HepG2 (cell line): ENCODE measurements around the gene LAMP1. TPM values are rescaled to one million over a fixed set of nuclear protein-coding genes. Genes with fewer than 3 reads are reported as not detected.

Source experiments
- ATAC-seq: fragments of 200-7000 bp; cut with Tn5 transposase; 3 replicates; pipeline ENCODE4 v1.9.1; 2020; ENCODE audit warnings: mild to moderate bottlenecking, moderate library complexity
- BruUV-seq: library from RNA; stranded (reverse); fragments of 400-500 nt; replicated peaks from 2 replicates; lab custom pipeline; 2021; lab: Mats Ljungman, UMichigan
- CTCF ChIA-PET: fragments of 300-600 bp; formaldehyde crosslinking; extraction: SDS; loops from one replicate; lab custom pipeline; 2021; ENCODE audit warnings: low total read pairs, inconsistent platforms, low intra/inter-chr PET ratio; lab: Yijun Ruan, JAX
- POLR2A ChIA-PET: fragments of 350-600 bp; sonication (Branson Sonifier 250); formaldehyde crosslinking; loops from one replicate; lab custom pipeline; 2020; ENCODE audit warnings: antibody characterized with exemption, inconsistent platforms; lab: Yijun Ruan, JAX
- DNase-seq: peaks from one replicate; pipeline ENCODE4 v3.0.0-alpha.2; 2015; ENCODE audit warnings: low spot score
- FAIRE-seq: peaks from 3 replicates; lab custom pipeline; 2011; peaks lifted over from hg19 to GRCh38; lab: Jason Lieb, UNC
- H2AFZ ChIP-seq: one replicate; pipeline ENCODE4 v1.6.1; 2011; ENCODE audit warnings: low read length, inconsistent platforms
- H3K27ac ChIP-seq: fragments of 300-600 bp; 3 replicates; pipeline ENCODE4 v1.8.0; 2011; ENCODE audit warnings: mixed run types, mild to moderate bottlenecking, mixed read lengths, low read length, inconsistent platforms; ENCODE audit not compliant: insufficient read depth; ENCODE audit errors: extremely low read length
- H3K27me3 ChIP-seq, 2 experiments: fragments of 200-600 bp in 1 of 2; 2 replicates in 1 of 2; 3 replicates in 1 of 2; pipeline versions ENCODE4 v1.6.0 to v1.8.0; 2011; ENCODE audit warnings: low read length in 2 of 2, mild to moderate bottlenecking in 2 of 2, moderate library complexity in 2 of 2, inconsistent platforms in 1 of 2; ENCODE audit not compliant: insufficient read depth in 2 of 2, control insufficient read depth in 1 of 2
- H3K36me3 ChIP-seq, 2 experiments: fragments of 200-600 bp in 1 of 2; replicated peaks in 1 of 2; 2 replicates in 1 of 2; 3 replicates in 1 of 2; pipeline versions ENCODE4 v1.5.1 to v1.8.0; 2011; ENCODE audit warnings: low read length in 2 of 2, inconsistent platforms in 1 of 2; ENCODE audit not compliant: insufficient read depth in 2 of 2, control insufficient read depth in 1 of 2
- H3K4me1 ChIP-seq: 2 replicates; pipeline ENCODE4 v1.5.1; 2012; ENCODE audit warnings: low read length, inconsistent platforms; ENCODE audit not compliant: insufficient read depth
- H3K4me2 ChIP-seq: 2 replicates; pipeline ENCODE4 v1.6.0; 2011; ENCODE audit warnings: low read depth, low read length, inconsistent platforms
- H3K4me3 ChIP-seq, 3 experiments: fragments of 200-600 bp in 1 of 3; sonication (generic), shearing (Covaris generic) in 1 of 3; replicated peaks in 1 of 3; 2 replicates each; pipeline ENCODE4 v1.5.1; 2011 to 2016; ENCODE audit warnings: low read length in 3 of 3, inconsistent platforms in 2 of 3, low read depth in 2 of 3, mild to moderate bottlenecking in 2 of 3, control low read depth in 1 of 3, mixed read lengths in 1 of 3; ENCODE audit not compliant: insufficient read depth in 1 of 3
- H3K79me2 ChIP-seq: one replicate; pipeline ENCODE4 v1.6.1; 2011; ENCODE audit warnings: low read length, inconsistent platforms; ENCODE audit not compliant: insufficient read depth
- H3K9ac ChIP-seq: 2 replicates; pipeline ENCODE4 v1.6.0; 2011; ENCODE audit warnings: mild to moderate bottlenecking, low read depth, low read length, inconsistent platforms; ENCODE audit not compliant: insufficient read depth
- H3K9me3 ChIP-seq: 2 replicates; pipeline ENCODE4 v1.5.1; 2012; ENCODE audit warnings: mild to moderate bottlenecking, low read length
- H4K20me1 ChIP-seq: 2 replicates; pipeline ENCODE4 v1.6.0; 2011; ENCODE audit warnings: inconsistent platforms, mild to moderate bottlenecking, low read length, moderate library complexity; ENCODE audit not compliant: insufficient read depth
- AFF4 ChIP-seq: sonication (generic); formaldehyde crosslinking; IDR thresholded peaks from 2 replicates; pipeline ENCODE4 v1.4.0; 2020; ENCODE audit warnings: missing genetic modification reagents
- FOXM1 ChIP-seq: sonication (generic); formaldehyde crosslinking; IDR thresholded peaks from 2 replicates; pipeline ENCODE4 v1.5.0; 2020; ENCODE audit warnings: missing genetic modification reagents
- GLI4 ChIP-seq: sonication (generic); formaldehyde crosslinking; IDR thresholded peaks from 2 replicates; pipeline ENCODE4 v1.5.1; 2020; ENCODE audit warnings: missing genetic modification reagents, mild to moderate bottlenecking, moderate library complexity, borderline replicate concordance
- HMG20A ChIP-seq: IDR thresholded peaks from 2 replicates; pipeline ENCODE4 v1.6.1; 2016; ENCODE audit warnings: borderline replicate concordance
- HNRNPLL ChIP-seq: fragments of 200-400 bp; formaldehyde crosslinking; IDR thresholded peaks from 2 replicates; pipeline ENCODE4 v1.6.1; 2017; ENCODE audit warnings: mild to moderate bottlenecking, low read depth, low read length; ENCODE audit not compliant: poor library complexity, severe bottlenecking
- KDM2A ChIP-seq: sonication (generic); formaldehyde crosslinking; IDR thresholded peaks from 2 replicates; pipeline ENCODE4 v1.4.0; 2020; ENCODE audit warnings: low read depth, missing genetic modification reagents, borderline replicate concordance
- KLF9 ChIP-seq: IDR thresholded peaks from 2 replicates; pipeline ENCODE4 v1.6.1; 2016; ENCODE audit warnings: low read depth
- MED8 ChIP-seq: sonication (generic); formaldehyde crosslinking; IDR thresholded peaks from 2 replicates; pipeline ENCODE4 v1.8.1; 2023; ENCODE audit warnings: mild to moderate bottlenecking, missing genetic modification reagents; ENCODE audit not compliant: insufficient replicate concordance
- NR1H2 ChIP-seq: sonication (generic); formaldehyde crosslinking; IDR thresholded peaks from 2 replicates; pipeline ENCODE4 v1.8.1; 2022; ENCODE audit warnings: low read depth, missing genetic modification reagents, borderline replicate concordance
- RFXAP ChIP-seq: sonication (generic); formaldehyde crosslinking; IDR thresholded peaks from 2 replicates; pipeline ENCODE4 v1.4.0; 2020; ENCODE audit warnings: missing genetic modification reagents, borderline replicate concordance
- ZNF501 ChIP-seq: sonication (generic); formaldehyde crosslinking; IDR thresholded peaks from 2 replicates; pipeline ENCODE4 v1.5.1; 2020; ENCODE audit warnings: mild to moderate bottlenecking, moderate library complexity, missing genetic modification reagents
- ZNF746 ChIP-seq: sonication (generic); formaldehyde crosslinking; IDR thresholded peaks from 2 replicates; pipeline ENCODE4 v1.8.0; 2022; ENCODE audit warnings: mild to moderate bottlenecking, missing genetic modification reagents
- WGBS: methylation state at CpG from one replicate; pipeline ENCODE4 v1.1.6; 2017; ENCODE audit warnings: low lambda C conversion rate; 5-methylcytosine and 5-hydroxymethylcytosine counted together
- in situ Hi-C: cut with HindIII; loops from 2 replicates; pipeline ENCODE4 v1.10.0; 2017; ENCODE audit warnings: low pct_unique_long_range_greater_than_20kb; ENCODE audit not compliant: extremely low pct_ligation_motif_present
- intact Hi-C: fragments of 100-400 bp; cut with micrococcal nuclease; formaldehyde crosslinking; loops from one replicate; pipeline ENCODE4 v1.10.0; 2022; ENCODE audit not compliant: unreplicated experiment
- polyA plus RNA-seq, 8 experiments: library from polyadenylated mRNA; depleted of rRNA in 3 of 8; stranded (reverse) in 7 of 8; unstranded in 1 of 8; fragments of >200 nt; fragmentation: Illumina TruSeq in 4 of 8; extraction: Trizol in 4 of 8; gene quantifications; 2 replicates each; pipeline versions ENCODE4 v1.2.1 to v1.2.3, GENCODE V29; 2011 to 2016; ENCODE audit warnings: low read depth in 4 of 8, missing spikeins in 1 of 8, mixed read lengths in 1 of 8; ENCODE audit not compliant: insufficient read depth in 1 of 8
- total RNA-seq, 5 experiments: library from RNA; depleted of rRNA; stranded (reverse); fragments of >200 nt; fragmentation: Illumina TruSeq; extraction: Trizol; gene quantifications; 2 replicates each; pipeline ENCODE4 v1.2.3, GENCODE V29; 2016; ENCODE audit warnings: low read depth in 1 of 5
- TF ChIP-seq, protein P1 (sequence below): sonication (generic); formaldehyde crosslinking; IDR thresholded peaks from 2 replicates; pipeline ENCODE4 v1.9.0; 2022; ENCODE audit warnings: missing genetic modification reagents, mild to moderate bottlenecking, borderline replicate concordance

The LAMP1 gene
- total and polyA plus RNA-seq, 2 of the 13 experiments (the other 11 are each of a cell fraction or from before 2014, with no cell fraction given), result 103 to 112 TPM

DNA sequence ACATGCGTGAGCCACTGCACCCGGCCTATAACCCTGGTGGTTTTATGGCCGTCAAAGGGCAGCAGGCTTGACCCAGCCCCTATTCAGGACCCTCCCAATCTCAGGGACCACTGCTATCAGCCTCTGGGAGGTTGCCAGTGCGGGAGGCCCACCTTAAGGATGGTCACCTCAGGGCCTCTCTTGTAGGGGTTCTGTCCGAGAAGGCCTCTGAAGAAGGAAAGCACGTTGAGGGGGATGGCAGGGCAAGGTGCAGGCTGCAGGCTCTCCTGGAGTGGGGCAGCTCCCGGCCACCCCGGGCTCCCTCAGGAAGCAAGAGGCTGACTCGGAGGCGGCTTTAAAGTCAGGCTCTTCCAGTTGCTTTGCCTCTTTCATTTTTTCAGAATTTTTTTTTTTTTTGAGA lies 72.8 kb downstream of the LAMP1 start:
- H3K27ac ChIP-seq, result no peak overlapping the region
- in situ Hi-C loops (no loop called here), intact Hi-C loops (no loop called here)
- no peak for DNase-seq
- no peak for TF ChIP-seq MED8 (CRISPR knock-in tag)
- no peaks in the 10 kb centered on the region for H3K9me3 ChIP-seq
- FAIRE-seq, result no peak
- ChIA-PET POLR2A (no interaction called here), CTCF (no interaction called here)
- peaks cover 23% of the 10 kb centered on the region for H3K4me1 ChIP-seq
- H3K79me2 ChIP-seq, result no peaks in the 10 kb centered on the region
- H4K20me1 ChIP-seq, result no peaks in the 10 kb centered on the region
- no TSS peak for BruUV-seq
- no peak overlapping the region for H2AFZ ChIP-seq
- peaks cover 8 to 35% of the 10 kb centered on the region in 2 experiments; a peak in 4 of 5 replicates for H3K27me3 ChIP-seq
- WGBS, result 50% methylated on average over 8 of the region's 10 CpGs
- no peak overlapping the region for H3K9ac ChIP-seq
- H3K4me3 ChIP-seq, result no peak overlapping the region
- no peak for ATAC-seq
- no peaks in the 10 kb centered on the region for H3K36me3 ChIP-seq
- H3K4me2 ChIP-seq, result no peak overlapping the region

- H3K9me3 ChIP-seq, result no peaks in the 10 kb centered on the region
- no TSS peak for BruUV-seq
- peaks cover 6 to 25% of the 10 kb centered on the region in 2 experiments; a peak in 4 of 5 replicates for H3K27me3 ChIP-seq
- H3K4me2 ChIP-seq, result no peak overlapping the region
- no peak for FAIRE-seq
- ChIA-PET CTCF (no interaction called here), POLR2A (no interaction called here)
- DNase-seq, result no peak
- TF ChIP-seq KLF9 (CRISPR knock-in tag), result no peak
- TF ChIP-seq, protein P1, sequence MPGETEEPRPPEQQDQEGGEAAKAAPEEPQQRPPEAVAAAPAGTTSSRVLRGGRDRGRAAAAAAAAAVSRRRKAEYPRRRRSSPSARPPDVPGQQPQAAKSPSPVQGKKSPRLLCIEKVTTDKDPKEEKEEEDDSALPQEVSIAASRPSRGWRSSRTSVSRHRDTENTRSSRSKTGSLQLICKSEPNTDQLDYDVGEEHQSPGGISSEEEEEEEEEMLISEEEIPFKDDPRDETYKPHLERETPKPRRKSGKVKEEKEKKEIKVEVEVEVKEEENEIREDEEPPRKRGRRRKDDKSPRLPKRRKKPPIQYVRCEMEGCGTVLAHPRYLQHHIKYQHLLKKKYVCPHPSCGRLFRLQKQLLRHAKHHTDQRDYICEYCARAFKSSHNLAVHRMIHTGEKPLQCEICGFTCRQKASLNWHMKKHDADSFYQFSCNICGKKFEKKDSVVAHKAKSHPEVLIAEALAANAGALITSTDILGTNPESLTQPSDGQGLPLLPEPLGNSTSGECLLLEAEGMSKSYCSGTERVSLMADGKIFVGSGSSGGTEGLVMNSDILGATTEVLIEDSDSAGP (CRISPR knock-in tag), result no peak
- no peak for TF ChIP-seq HMG20A (CRISPR knock-in tag)
- TF ChIP-seq FOXM1 (CRISPR knock-in tag), result no peak
- TF ChIP-seq HNRNPLL, result no peak
- no peak for TF ChIP-seq KDM2A (CRISPR knock-in tag)
- TF ChIP-seq NR1H2 (CRISPR knock-in tag), result no peak
- no peak for TF ChIP-seq ZNF746 (CRISPR knock-in tag)
- no peak for TF ChIP-seq ZNF501 (CRISPR knock-in tag)
- no peak for TF ChIP-seq GLI4 (CRISPR knock-in tag)
- no peak for TF ChIP-seq AFF4
- TF ChIP-seq RFXAP (CRISPR knock-in tag), result no peak
- H3K79me2 ChIP-seq, result no peaks in the 10 kb centered on the region
- H4K20me1 ChIP-seq, result no peaks in the 10 kb centered on the region
- intact Hi-C loops (no loop called here), in situ Hi-C loops (no loop called here)
- no peak overlapping the region for H3K9ac ChIP-seq
- no peak overlapping the region for H3K4me3 ChIP-seq
- ATAC-seq, result no peak
- WGBS, result 77% methylated on average over 11 of the region's 13 CpGs
- H2AFZ ChIP-seq, result no peak overlapping the region
- no peak overlapping the region for H3K27ac ChIP-seq
- H3K4me1 ChIP-seq, result peaks cover 12% of the 10 kb centered on the region
- H3K36me3 ChIP-seq, result no peaks in the 10 kb centered on the region
Observed at GRCh38 chr13:113371061-113371460, 74.0 kb downstream of the LAMP1 start.
